DOHH2 (cell line): ENCODE measurements around the gene GPR65.

Source experiments
- H3F3A ChIP-seq: fragments of 200-600 bp; sonication (generic), shearing (Covaris generic); 2 replicates; pipeline ENCODE4 v1.6.0; 2016; ENCODE audit warnings: antibody characterized with exemption, mild to moderate bottlenecking; ENCODE audit not compliant: control insufficient read depth, insufficient read depth
- H3K27ac ChIP-seq: fragments of 200-600 bp; sonication (generic); 2 replicates; pipeline ENCODE4 v1.5.1; 2014; ENCODE audit warnings: low read depth, mild to moderate bottlenecking, low read length, moderate library complexity
- H3K27me3 ChIP-seq: fragments of 200-600 bp; sonication (generic); 2 replicates; pipeline ENCODE4 v1.6.1; 2014; ENCODE audit warnings: mild to moderate bottlenecking, low read length, mixed read lengths; ENCODE audit not compliant: control insufficient read depth
- H3K36me3 ChIP-seq: fragments of 200-600 bp; sonication (generic); 2 replicates; pipeline ENCODE4 v1.6.1; 2014; ENCODE audit warnings: mild to moderate bottlenecking, low read length, moderate library complexity, mixed read lengths; ENCODE audit not compliant: control insufficient read depth
- H3K4me1 ChIP-seq: fragments of 200-600 bp; sonication (generic); 2 replicates; pipeline ENCODE4 v1.6.1; 2014; ENCODE audit warnings: mild to moderate bottlenecking, low read length, mixed read lengths; ENCODE audit not compliant: control insufficient read depth
- H3K4me2 ChIP-seq: fragments of 200-600 bp; sonication (generic); 2 replicates; pipeline ENCODE4 v1.6.0; 2014; ENCODE audit warnings: mild to moderate bottlenecking, low read length, moderate library complexity
- H3K4me3 ChIP-seq: fragments of 200-600 bp; sonication (generic); 2 replicates; pipeline ENCODE4 v1.5.1; 2014; ENCODE audit warnings: mild to moderate bottlenecking, low read length, mixed read lengths
- H3K79me2 ChIP-seq: fragments of 200-600 bp; sonication (generic); 2 replicates; pipeline ENCODE4 v1.6.1; 2014; ENCODE audit warnings: mild to moderate bottlenecking, low read length, mixed read lengths; ENCODE audit not compliant: control insufficient read depth
- H3K9me2 ChIP-seq: fragments of 200-600 bp; sonication (generic); replicated peaks from 2 replicates; pipeline ENCODE4 v1.6.1; 2014; ENCODE audit warnings: mild to moderate bottlenecking, low read length, mixed read lengths; ENCODE audit not compliant: control insufficient read depth
- H3K9me3 ChIP-seq: fragments of 200-600 bp; sonication (generic); 2 replicates; pipeline ENCODE4 v1.6.1; 2014; ENCODE audit warnings: antibody characterized with exemption, low read length, mixed read lengths; ENCODE audit not compliant: control insufficient read depth, insufficient read depth
- H4K20me1 ChIP-seq: fragments of 200-600 bp; sonication (generic); 2 replicates; pipeline ENCODE4 v1.6.0; 2014; ENCODE audit warnings: low read depth, mild to moderate bottlenecking, antibody characterized with exemption, low read length, moderate library complexity; ENCODE audit not compliant: control insufficient read depth, insufficient read depth
- EZH2phosphoT487 ChIP-seq: fragments of 200-600 bp; sonication (generic); IDR thresholded peaks from 2 replicates; pipeline ENCODE4 v1.6.1; 2017; ENCODE audit warnings: borderline replicate concordance, mild to moderate bottlenecking, antibody characterized with exemption, low read length, moderate library complexity, mixed read lengths
- TF ChIP-seq, protein P1 (sequence below): fragments of 200-600 bp; sonication (generic); IDR thresholded peaks from one replicate; pipeline ENCODE4 v1.5.1; 2014; ENCODE audit warnings: antibody characterized with exemption, mild to moderate bottlenecking, low read depth, low read length; ENCODE audit not compliant: poor library complexity, severe bottlenecking

GPR65 gene

DNA sequence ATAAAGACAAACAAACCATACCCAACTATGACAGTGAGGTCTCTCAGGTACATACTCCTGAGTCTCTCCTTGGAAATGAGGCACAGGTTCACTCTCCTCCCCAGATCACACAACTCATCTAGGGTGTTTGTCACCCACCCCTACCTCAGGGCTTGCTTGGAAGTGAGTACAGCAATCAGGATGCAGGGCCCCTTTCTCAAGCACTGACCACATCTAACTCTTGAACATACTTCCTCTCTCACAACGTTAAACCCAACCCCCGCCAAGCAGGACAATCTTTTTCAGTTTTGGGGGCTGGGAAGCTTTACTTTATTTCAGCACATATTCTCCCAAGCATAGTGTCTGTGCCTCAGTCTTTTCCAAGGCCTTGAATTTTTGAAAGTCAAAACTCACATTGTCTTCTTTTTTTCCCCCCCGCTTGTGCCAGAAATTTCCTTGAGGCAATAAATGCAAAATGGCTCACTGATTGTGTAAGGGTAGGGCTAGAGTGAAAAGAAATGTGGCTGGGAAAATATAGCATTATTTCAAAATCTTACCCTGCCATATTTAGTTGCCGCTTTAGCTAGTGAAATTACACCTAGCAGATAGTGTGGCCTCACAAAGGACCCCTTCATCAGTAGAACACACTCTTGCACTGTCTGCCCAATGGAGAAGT lies 2.4 kb upstream of the GPR65 start:
- no peak overlapping the region for H3K27ac ChIP-seq

DNA sequence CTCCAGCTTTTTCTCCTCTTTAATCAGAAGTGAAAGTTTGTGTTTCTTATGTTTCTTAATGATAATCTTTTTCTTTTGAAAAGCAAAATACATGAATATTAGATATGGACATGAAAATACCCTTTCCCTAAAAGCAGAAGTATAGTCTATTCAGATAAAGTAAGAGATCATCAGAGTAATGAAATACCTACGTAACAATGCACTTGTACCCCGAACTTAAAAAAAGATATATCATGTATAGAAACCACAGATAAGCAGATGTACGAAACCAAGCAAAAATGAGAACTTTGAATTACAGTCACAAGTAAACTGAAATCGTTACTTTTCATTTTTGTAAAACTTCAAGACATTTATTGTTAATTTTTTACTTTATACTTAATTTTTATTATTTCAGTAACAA lies 1.5 kb upstream of the GPR65 start:
- no peaks in the 10 kb centered on the region for H3K9me3 ChIP-seq
- no peak overlapping the region for H3K4me3 ChIP-seq

More for the DNA sequence above, 2.4 kb upstream of the GPR65 start:
- Histone ChIP-seq H3K4me3 (no peak overlapping the region), H3K9me2 (no peaks in the 10 kb centered on the region), H3K4me1 (peaks cover 52% of the 10 kb centered on the region), H3K27me3 (no peaks in the 10 kb centered on the region), H3F3A (peaks cover 12% of the 10 kb centered on the region; the same call in 1 of the 2 replicates), H3K36me3 (0 out of 2 replicates have a peak, but pooled peaks cover 3% of the 10 kb centered on the region), H3K9me3 (no peaks in the 10 kb centered on the region), H3K4me2 (0 out of 2 replicates have a peak overlapping the region, but pooled peaks have one; percentile 23), H3K79me2 (peaks cover 22% of the 10 kb centered on the region), H4K20me1 (no peaks in the 10 kb centered on the region)
- TF ChIP-seq EZH2phosphoT487 = no peak
- TF ChIP-seq, protein P1, sequence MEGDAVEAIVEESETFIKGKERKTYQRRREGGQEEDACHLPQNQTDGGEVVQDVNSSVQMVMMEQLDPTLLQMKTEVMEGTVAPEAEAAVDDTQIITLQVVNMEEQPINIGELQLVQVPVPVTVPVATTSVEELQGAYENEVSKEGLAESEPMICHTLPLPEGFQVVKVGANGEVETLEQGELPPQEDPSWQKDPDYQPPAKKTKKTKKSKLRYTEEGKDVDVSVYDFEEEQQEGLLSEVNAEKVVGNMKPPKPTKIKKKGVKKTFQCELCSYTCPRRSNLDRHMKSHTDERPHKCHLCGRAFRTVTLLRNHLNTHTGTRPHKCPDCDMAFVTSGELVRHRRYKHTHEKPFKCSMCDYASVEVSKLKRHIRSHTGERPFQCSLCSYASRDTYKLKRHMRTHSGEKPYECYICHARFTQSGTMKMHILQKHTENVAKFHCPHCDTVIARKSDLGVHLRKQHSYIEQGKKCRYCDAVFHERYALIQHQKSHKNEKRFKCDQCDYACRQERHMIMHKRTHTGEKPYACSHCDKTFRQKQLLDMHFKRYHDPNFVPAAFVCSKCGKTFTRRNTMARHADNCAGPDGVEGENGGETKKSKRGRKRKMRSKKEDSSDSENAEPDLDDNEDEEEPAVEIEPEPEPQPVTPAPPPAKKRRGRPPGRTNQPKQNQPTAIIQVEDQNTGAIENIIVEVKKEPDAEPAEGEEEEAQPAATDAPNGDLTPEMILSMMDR = no peak

DNA sequence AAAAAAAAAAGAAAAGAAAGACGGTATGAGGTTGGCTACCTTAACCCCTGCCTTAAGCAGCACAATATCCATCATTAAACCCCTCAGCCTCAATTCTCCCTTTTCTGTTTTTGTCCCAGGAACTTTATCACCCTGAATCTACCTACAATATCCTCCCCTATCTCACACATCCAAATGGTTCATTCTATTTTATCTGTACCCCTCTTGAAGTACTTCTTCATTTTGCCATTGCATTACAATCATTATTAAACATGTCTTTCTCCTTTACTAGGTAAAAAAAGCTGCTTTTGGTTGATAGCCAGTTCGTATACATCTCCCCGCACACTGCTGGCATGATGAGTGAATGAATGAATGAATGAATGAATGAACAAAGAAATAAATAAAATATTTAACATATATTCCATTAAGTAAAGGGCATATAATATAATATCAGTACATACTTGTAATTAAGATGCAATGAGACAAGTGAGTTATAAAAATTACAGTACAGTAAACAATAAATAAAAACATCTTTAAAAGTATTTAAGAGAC lies 364 bp upstream of the GPR65 start:
- Histone ChIP-seq H3K4me3 (peak overlapping the region; percentile 73), H3K27me3 (no peaks in the 10 kb centered on the region), H3F3A (peaks cover 12% of the 10 kb centered on the region; the same call in 1 of the 2 replicates), H3K36me3 (0 out of 2 replicates have a peak, but pooled peaks cover 3% of the 10 kb centered on the region), H3K9me2 (no peaks in the 10 kb centered on the region), H3K4me1 (peaks cover 54% of the 10 kb centered on the region), H3K4me2 (peak overlapping the region; percentile 74), H4K20me1 (no peaks in the 10 kb centered on the region), H3K9me3 (no peaks in the 10 kb centered on the region), H3K79me2 (peaks cover 41% of the 10 kb centered on the region), H3K27ac (peak overlapping the region; percentile 66)
- TF ChIP-seq, protein P1 = no peak
- no peak for TF ChIP-seq EZH2phosphoT487

More for the DNA sequence above, 1.5 kb upstream of the GPR65 start:
- H3K27me3 ChIP-seq = no peaks in the 10 kb centered on the region
- H4K20me1 ChIP-seq = no peaks in the 10 kb centered on the region
- TF ChIP-seq, protein P1 = no peak
- TF ChIP-seq EZH2phosphoT487 = no peak
- H3K9me2 ChIP-seq = no peaks in the 10 kb centered on the region
- H3K4me1 ChIP-seq = peaks cover 57% of the 10 kb centered on the region
- H3K4me2 ChIP-seq = no peak overlapping the region
- 0 out of 2 replicates have a peak, but pooled peaks cover 3% of the 10 kb centered on the region for H3K36me3 ChIP-seq
- H3K27ac ChIP-seq = no peak overlapping the region
- H3K79me2 ChIP-seq = peaks cover 29% of the 10 kb centered on the region
- H3F3A ChIP-seq = peaks cover 12% of the 10 kb centered on the region; the same call in 1 of the 2 replicates
